ENCODE results near the gene MYH11.

The MYH11 gene

GRCh38 chr16:15854906-15855703 is 1.7 kb downstream of the MYH11 start:
- TF ChIP-seq NFIC (IDR thresholded peaks at IDR 0.05) (no peak), MAX (IDR thresholded peaks at IDR 0.05) (no peak), CREB1 (IDR thresholded peaks at IDR 0.05; ENCODE audit: low read depth) (no peak), EP300 (IDR thresholded peaks at IDR 0.05; ENCODE audit: borderline replicate concordance) (no peak), TCF12 (IDR thresholded peaks at IDR 0.05; ENCODE audit: low read depth) (no peak), EGR1 (IDR thresholded peaks at IDR 0.05) (no peak), ZBTB7A (IDR thresholded peaks at IDR 0.05; ENCODE audit: low read depth) (no peak), REST (IDR thresholded peaks at IDR 0.05; ENCODE audit: low read depth) (no peak), FOXM1 (IDR thresholded peaks at IDR 0.05; ENCODE audit: borderline replicate concordance, low read depth) (no peak), USF1 (IDR thresholded peaks at IDR 0.05) (no peak), RAD21 (IDR thresholded peaks at IDR 0.05; ENCODE audit: low read depth) (no peak), CEBPB (IDR thresholded peaks at IDR 0.05) (no peak), TEAD4 (IDR thresholded peaks at IDR 0.05) (no peak), TAF1 (IDR thresholded peaks at IDR 0.05; ENCODE audit: low read depth) (no peak), YY1 (IDR thresholded peaks at IDR 0.05; ENCODE audit: low read depth) (no peak)

GRCh38 chr16:15854061-15854460 is 2.8 kb downstream of the MYH11 start:
- TF ChIP-seq USF1 (IDR thresholded peaks at IDR 0.05) (no peak), CEBPB (IDR thresholded peaks at IDR 0.05) (no peak)

- TF ChIP-seq EP300 (IDR thresholded peaks at IDR 0.05; ENCODE audit: borderline replicate concordance): no peak
- TF ChIP-seq REST (IDR thresholded peaks at IDR 0.05; ENCODE audit: low read depth): no peak
- no peak for TF ChIP-seq TCF12 (IDR thresholded peaks at IDR 0.05; ENCODE audit: low read depth)
- no peak for TF ChIP-seq EGR1 (IDR thresholded peaks at IDR 0.05)
- no peak for TF ChIP-seq NFIC (IDR thresholded peaks at IDR 0.05)
- TF ChIP-seq ZBTB7A (IDR thresholded peaks at IDR 0.05; ENCODE audit: low read depth): no peak
Measured at GRCh38 chr16:15853021-15853420, 3.8 kb downstream of the MYH11 start.

- TF ChIP-seq CEBPB (IDR thresholded peaks at IDR 0.05) (no peak), MAX (IDR thresholded peaks at IDR 0.05) (no peak)
Measured at GRCh38 chr16:15849209-15849981, 7.4 kb downstream of the MYH11 start.

GRCh38 chr16:15847611-15848175 is 9.1 kb downstream of the MYH11 start:
- TF ChIP-seq TCF12 (IDR thresholded peaks at IDR 0.05; ENCODE audit: low read depth): no peak
- no peak for TF ChIP-seq NFIC (IDR thresholded peaks at IDR 0.05)
- TF ChIP-seq TEAD4 (IDR thresholded peaks at IDR 0.05): no peak
- TF ChIP-seq RAD21 (IDR thresholded peaks at IDR 0.05; ENCODE audit: low read depth): no peak
- no peak for TF ChIP-seq EP300 (IDR thresholded peaks at IDR 0.05; ENCODE audit: borderline replicate concordance)
- no peak for TF ChIP-seq USF1 (IDR thresholded peaks at IDR 0.05)
- no peak for TF ChIP-seq CEBPB (IDR thresholded peaks at IDR 0.05)
- TF ChIP-seq CREB1 (IDR thresholded peaks at IDR 0.05; ENCODE audit: low read depth): no peak
- TF ChIP-seq TAF1 (IDR thresholded peaks at IDR 0.05; ENCODE audit: low read depth): no peak
- TF ChIP-seq YY1 (IDR thresholded peaks at IDR 0.05; ENCODE audit: low read depth): no peak
- TF ChIP-seq FOXM1 (IDR thresholded peaks at IDR 0.05; ENCODE audit: borderline replicate concordance, low read depth): no peak
- no peak for TF ChIP-seq ZBTB7A (IDR thresholded peaks at IDR 0.05; ENCODE audit: low read depth)
- no peak for TF ChIP-seq EGR1 (IDR thresholded peaks at IDR 0.05)
- no peak for TF ChIP-seq MAX (IDR thresholded peaks at IDR 0.05)

All from Ishikawa (cell line).